HepG2 (cell line): ENCODE results near the gene NABP2. TPM values are rescaled to one million over a fixed set of nuclear protein-coding genes. Genes with fewer than 3 reads are reported as not detected.

Experiments
- ATF7 ChIP-seq, 2 experiments: fragments of 450-650 bp in 1 of 2; sonication (generic) in 1 of 2; formaldehyde crosslinking in 1 of 2; IDR thresholded peaks; 2 replicates each; pipeline versions ENCODE4 v1.4.0 to v1.6.1; 2016 to 2020; ENCODE audit warnings: antibody characterized with exemption in 1 of 2, mild to moderate bottlenecking in 1 of 2, missing genetic modification reagents in 1 of 2
- CREB1 ChIP-seq, 2 experiments: fragments of 450-650 bp in 1 of 2; IDR thresholded peaks; 2 replicates each; pipeline ENCODE4 v1.6.1; 2016 to 2017; ENCODE audit warnings: control low read depth in 1 of 2, mild to moderate bottlenecking in 1 of 2, missing compliant biosample characterization in 1 of 2, missing genetic modification characterization in 1 of 2
- EED ChIP-seq: sonication (generic); formaldehyde crosslinking; IDR thresholded peaks from 2 replicates; pipeline ENCODE4 v1.5.0; 2020; ENCODE audit warnings: mild to moderate bottlenecking, missing genetic modification reagents
- ELF4 ChIP-seq: sonication (generic); formaldehyde crosslinking; IDR thresholded peaks from 2 replicates; pipeline ENCODE4 v1.5.0; 2020; ENCODE audit warnings: missing genetic modification reagents, mild to moderate bottlenecking, moderate library complexity, borderline replicate concordance
- HMG20A ChIP-seq: IDR thresholded peaks from 2 replicates; pipeline ENCODE4 v1.6.1; 2016; ENCODE audit warnings: borderline replicate concordance
- NFE2L2 ChIP-seq: fragments of 150-350 bp; IDR thresholded peaks from 2 replicates; pipeline ENCODE4 v1.6.1; 2014; ENCODE audit warnings: low read length
- PAX8 ChIP-seq: sonication (generic); formaldehyde crosslinking; IDR thresholded peaks from 2 replicates; pipeline ENCODE4 v1.8.0; 2022; ENCODE audit warnings: mild to moderate bottlenecking, missing genetic modification reagents, borderline replicate concordance
- SIX1 ChIP-seq: sonication (generic); formaldehyde crosslinking; IDR thresholded peaks from 2 replicates; pipeline ENCODE4 v1.4.0; 2020; ENCODE audit warnings: missing genetic modification reagents, borderline replicate concordance
- SIX4 ChIP-seq: sonication (generic); formaldehyde crosslinking; IDR thresholded peaks from 2 replicates; pipeline ENCODE4 v1.4.0; 2020; ENCODE audit warnings: missing genetic modification reagents
- SRY ChIP-seq: sonication (generic); formaldehyde crosslinking; IDR thresholded peaks from 2 replicates; pipeline ENCODE4 v1.8.0; 2022; ENCODE audit warnings: mild to moderate bottlenecking, missing genetic modification reagents
- ZMAT3 ChIP-seq: sonication (generic); formaldehyde crosslinking; conservative IDR thresholded peaks from 2 replicates; pipeline ENCODE4 v1.7.0; 2021; ENCODE audit warnings: missing genetic modification reagents
- ZNF143 ChIP-seq: sonication (generic); formaldehyde crosslinking; IDR thresholded peaks from 2 replicates; pipeline ENCODE4 v1.4.0; 2020; ENCODE audit warnings: missing genetic modification reagents
- ZNF33B ChIP-seq: sonication (generic); formaldehyde crosslinking; IDR thresholded peaks from 2 replicates; pipeline ENCODE4 v1.5.1; 2020; ENCODE audit warnings: mild to moderate bottlenecking, missing genetic modification reagents
- ZNF557 ChIP-seq: sonication (generic); formaldehyde crosslinking; IDR thresholded peaks from 2 replicates; pipeline ENCODE4 v1.4.0; 2020; ENCODE audit warnings: missing genetic modification reagents
- ZNF607 ChIP-seq: sonication (generic); formaldehyde crosslinking; IDR thresholded peaks from 2 replicates; pipeline ENCODE4 v1.5.1; 2020; ENCODE audit warnings: missing genetic modification reagents, mild to moderate bottlenecking, borderline replicate concordance
- ZNF768 ChIP-seq: sonication (generic); formaldehyde crosslinking; IDR thresholded peaks from 2 replicates; pipeline ENCODE4 v1.4.0; 2020; ENCODE audit warnings: missing genetic modification reagents
- ZNF879 ChIP-seq: sonication (generic); formaldehyde crosslinking; IDR thresholded peaks from 2 replicates; pipeline ENCODE4 v1.8.1; 2023; ENCODE audit warnings: missing genetic modification reagents
- polyA plus RNA-seq, 8 experiments: library from polyadenylated mRNA; depleted of rRNA in 3 of 8; stranded (reverse) in 7 of 8; unstranded in 1 of 8; fragments of >200 nt; fragmentation: Illumina TruSeq in 4 of 8; extraction: Trizol in 4 of 8; gene quantifications; 2 replicates each; pipeline versions ENCODE4 v1.2.1 to v1.2.3, GENCODE V29; 2011 to 2016; ENCODE audit warnings: low read depth in 4 of 8, missing spikeins in 1 of 8, mixed read lengths in 1 of 8; ENCODE audit not compliant: insufficient read depth in 1 of 8
- total RNA-seq, 5 experiments: library from RNA; depleted of rRNA; stranded (reverse); fragments of >200 nt; fragmentation: Illumina TruSeq; extraction: Trizol; gene quantifications; 2 replicates each; pipeline ENCODE4 v1.2.3, GENCODE V29; 2016; ENCODE audit warnings: low read depth in 1 of 5
- TF ChIP-seq, protein P1 (sequence below): sonication (generic); formaldehyde crosslinking; IDR thresholded peaks from 2 replicates; pipeline ENCODE4 v1.5.0; 2020; ENCODE audit warnings: missing genetic modification reagents
- TF ChIP-seq, protein P2 (sequence below): sonication (generic); formaldehyde crosslinking; IDR thresholded peaks from 2 replicates; pipeline ENCODE4 v1.4.0; 2020; ENCODE audit warnings: missing genetic modification reagents, mild to moderate bottlenecking, borderline replicate concordance
- TF ChIP-seq, protein P3 (sequence below): sonication (generic); formaldehyde crosslinking; IDR thresholded peaks from 2 replicates; pipeline ENCODE4 v1.5.0; 2020; ENCODE audit warnings: mild to moderate bottlenecking, missing genetic modification reagents, borderline replicate concordance
- TF ChIP-seq, protein P4 (sequence below): IDR thresholded peaks from 2 replicates; pipeline ENCODE4 v1.6.1; 2012; ENCODE audit warnings: low read length, improper control_type of control experiment
- TF ChIP-seq, protein P5 (sequence below): IDR thresholded peaks from 2 replicates; pipeline ENCODE4 v1.6.1; 2016; ENCODE audit warnings: mild to moderate bottlenecking, missing biosample characterization, missing genetic modification reagents

NABP2 gene
- total and polyA plus RNA-seq, 2 of the 13 experiments (the other 11 are each of a cell fraction or from before 2014, with no cell fraction given) = 33.2 to 35.5 TPM

DNA sequence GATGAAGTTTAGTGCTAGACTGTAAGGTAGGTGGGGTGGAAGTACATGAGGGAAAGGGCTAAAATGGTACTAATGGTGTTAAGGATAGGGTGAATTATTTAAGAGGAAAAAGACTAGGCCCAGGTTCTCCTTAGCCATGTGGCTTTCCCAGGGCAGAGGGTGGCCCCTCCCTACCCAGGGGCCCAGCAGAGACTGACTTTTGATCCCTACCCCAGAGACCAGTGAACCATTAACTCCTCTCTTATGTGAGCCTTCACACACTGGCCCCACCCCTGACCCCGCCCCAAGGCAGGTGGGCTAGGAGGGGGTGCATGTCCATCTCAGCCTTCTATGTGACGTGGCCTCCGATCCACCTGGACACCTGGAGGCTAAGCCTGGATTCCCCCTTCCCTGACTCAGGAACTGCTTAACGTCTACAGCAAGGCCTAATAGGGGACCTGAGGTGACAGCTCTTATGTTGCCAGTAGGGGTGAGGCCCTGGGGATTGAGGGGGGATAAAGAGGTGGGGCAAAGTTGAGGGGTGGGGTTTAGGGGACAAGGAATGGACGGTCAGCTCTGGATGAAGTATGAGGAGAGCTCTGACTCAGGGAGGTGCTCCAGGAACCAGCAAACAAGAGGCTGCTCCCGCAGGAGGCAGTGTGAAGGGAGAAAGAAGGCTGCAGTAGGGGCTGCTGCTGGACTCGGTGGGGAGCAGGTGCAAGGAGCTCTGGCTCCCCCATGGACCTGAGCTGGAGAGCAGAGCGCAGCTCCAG lies 6.5 kb downstream of the NABP2 start (continued):
- no peak for TF ChIP-seq NFE2L2
- TF ChIP-seq ZNF768 (CRISPR knock-in tag) = no peak
- TF ChIP-seq ELF4 = no peak
- no peak for TF ChIP-seq ATF7 (IDR thresholded peaks at IDR 0.05)
- peak; percentile 50; the same call in 1 of the 2 replicates for TF ChIP-seq ATF7 (CRISPR knock-in tag; IDR thresholded peaks at IDR 0.05)
- TF ChIP-seq ZNF879 = no peak
- no peak for TF ChIP-seq ZNF557 (CRISPR knock-in tag)
- TF ChIP-seq ZNF607 (CRISPR knock-in tag) = no peak; the same call in 1 of the 2 replicates
- TF ChIP-seq ZMAT3 = no peak
- no peak for TF ChIP-seq PAX8
- TF ChIP-seq, protein P1, sequence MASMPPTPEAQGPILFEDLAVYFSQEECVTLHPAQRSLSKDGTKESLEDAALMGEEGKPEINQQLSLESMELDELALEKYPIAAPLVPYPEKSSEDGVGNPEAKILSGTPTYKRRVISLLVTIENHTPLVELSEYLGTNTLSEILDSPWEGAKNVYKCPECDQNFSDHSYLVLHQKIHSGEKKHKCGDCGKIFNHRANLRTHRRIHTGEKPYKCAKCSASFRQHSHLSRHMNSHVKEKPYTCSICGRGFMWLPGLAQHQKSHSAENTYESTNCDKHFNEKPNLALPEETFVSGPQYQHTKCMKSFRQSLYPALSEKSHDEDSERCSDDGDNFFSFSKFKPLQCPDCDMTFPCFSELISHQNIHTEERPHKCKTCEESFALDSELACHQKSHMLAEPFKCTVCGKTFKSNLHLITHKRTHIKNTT (CRISPR knock-in tag) = no peak
- TF ChIP-seq, protein P2, sequence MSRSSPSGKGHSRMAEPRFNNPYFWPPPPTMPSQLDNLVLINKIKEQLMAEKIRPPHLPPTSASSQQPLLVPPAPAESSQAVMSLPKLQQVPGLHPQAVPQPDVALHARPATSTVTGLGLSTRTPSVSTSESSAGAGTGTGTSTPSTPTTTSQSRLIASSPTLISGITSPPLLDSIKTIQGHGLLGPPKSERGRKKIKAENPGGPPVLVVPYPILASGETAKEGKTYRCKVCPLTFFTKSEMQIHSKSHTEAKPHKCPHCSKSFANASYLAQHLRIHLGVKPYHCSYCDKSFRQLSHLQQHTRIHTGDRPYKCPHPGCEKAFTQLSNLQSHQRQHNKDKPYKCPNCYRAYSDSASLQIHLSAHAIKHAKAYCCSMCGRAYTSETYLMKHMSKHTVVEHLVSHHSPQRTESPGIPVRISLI = no peak
- no peak for TF ChIP-seq EED (CRISPR knock-in tag)
- TF ChIP-seq ZNF33B (CRISPR knock-in tag) = no peak
- TF ChIP-seq, protein P3, sequence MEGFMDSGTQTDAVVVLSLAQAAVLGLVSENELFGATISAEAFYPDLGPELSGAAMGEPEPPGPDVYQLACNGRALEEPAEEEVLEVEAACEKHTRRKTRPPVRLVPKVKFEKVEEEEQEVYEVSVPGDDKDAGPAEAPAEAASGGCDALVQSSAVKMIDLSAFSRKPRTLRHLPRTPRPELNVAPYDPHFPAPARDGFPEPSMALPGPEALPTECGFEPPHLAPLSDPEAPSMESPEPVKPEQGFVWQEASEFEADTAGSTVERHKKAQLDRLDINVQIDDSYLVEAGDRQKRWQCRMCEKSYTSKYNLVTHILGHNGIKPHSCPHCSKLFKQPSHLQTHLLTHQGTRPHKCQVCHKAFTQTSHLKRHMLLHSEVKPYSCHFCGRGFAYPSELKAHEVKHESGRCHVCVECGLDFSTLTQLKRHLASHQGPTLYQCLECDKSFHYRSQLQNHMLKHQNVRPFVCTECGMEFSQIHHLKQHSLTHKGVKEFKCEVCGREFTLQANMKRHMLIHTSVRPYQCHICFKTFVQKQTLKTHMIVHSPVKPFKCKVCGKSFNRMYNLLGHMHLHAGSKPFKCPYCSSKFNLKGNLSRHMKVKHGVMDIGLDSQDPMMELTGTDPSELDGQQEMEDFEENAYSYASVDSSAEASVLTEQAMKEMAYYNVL (CRISPR knock-in tag) = peak; percentile 30; the same call in 1 of the 2 replicates
- no peak for TF ChIP-seq ZNF143 (CRISPR knock-in tag)
- TF ChIP-seq, protein P4, sequence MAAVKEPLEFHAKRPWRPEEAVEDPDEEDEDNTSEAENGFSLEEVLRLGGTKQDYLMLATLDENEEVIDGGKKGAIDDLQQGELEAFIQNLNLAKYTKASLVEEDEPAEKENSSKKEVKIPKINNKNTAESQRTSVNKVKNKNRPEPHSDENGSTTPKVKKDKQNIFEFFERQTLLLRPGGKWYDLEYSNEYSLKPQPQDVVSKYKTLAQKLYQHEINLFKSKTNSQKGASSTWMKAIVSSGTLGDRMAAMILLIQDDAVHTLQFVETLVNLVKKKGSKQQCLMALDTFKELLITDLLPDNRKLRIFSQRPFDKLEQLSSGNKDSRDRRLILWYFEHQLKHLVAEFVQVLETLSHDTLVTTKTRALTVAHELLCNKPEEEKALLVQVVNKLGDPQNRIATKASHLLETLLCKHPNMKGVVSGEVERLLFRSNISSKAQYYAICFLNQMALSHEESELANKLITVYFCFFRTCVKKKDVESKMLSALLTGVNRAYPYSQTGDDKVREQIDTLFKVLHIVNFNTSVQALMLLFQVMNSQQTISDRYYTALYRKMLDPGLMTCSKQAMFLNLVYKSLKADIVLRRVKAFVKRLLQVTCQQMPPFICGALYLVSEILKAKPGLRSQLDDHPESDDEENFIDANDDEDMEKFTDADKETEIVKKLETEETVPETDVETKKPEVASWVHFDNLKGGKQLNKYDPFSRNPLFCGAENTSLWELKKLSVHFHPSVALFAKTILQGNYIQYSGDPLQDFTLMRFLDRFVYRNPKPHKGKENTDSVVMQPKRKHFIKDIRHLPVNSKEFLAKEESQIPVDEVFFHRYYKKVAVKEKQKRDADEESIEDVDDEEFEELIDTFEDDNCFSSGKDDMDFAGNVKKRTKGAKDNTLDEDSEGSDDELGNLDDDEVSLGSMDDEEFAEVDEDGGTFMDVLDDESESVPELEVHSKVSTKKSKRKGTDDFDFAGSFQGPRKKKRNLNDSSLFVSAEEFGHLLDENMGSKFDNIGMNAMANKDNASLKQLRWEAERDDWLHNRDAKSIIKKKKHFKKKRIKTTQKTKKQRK = no peak
- TF ChIP-seq SRY (CRISPR knock-in tag) = no peak
- no peak for TF ChIP-seq SIX1 (CRISPR knock-in tag)
- peak; percentile 37 for TF ChIP-seq CREB1 (IDR thresholded peaks at IDR 0.05)
- peak; percentile 81 for TF ChIP-seq CREB1 (CRISPR knock-in tag; IDR thresholded peaks at IDR 0.05)
- TF ChIP-seq SIX4 (CRISPR knock-in tag) = 0 out of 2 replicates have a peak, but pooled peaks have one; percentile 27
- TF ChIP-seq, protein P5, sequence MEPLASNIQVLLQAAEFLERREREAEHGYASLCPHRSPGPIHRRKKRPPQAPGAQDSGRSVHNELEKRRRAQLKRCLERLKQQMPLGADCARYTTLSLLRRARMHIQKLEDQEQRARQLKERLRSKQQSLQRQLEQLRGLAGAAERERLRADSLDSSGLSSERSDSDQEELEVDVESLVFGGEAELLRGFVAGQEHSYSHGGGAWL = 0 out of 2 replicates have a peak, but pooled peaks have one; percentile 12
- TF ChIP-seq HMG20A (CRISPR knock-in tag) = 0 out of 2 replicates have a peak, but pooled peaks have one; percentile 11
